DOHH2 (cell line): Measurements from ENCODE around the gene PRR18.

Experiments
- H3F3A ChIP-seq: fragments of 200-600 bp; sonication (generic), shearing (Covaris generic); 2 replicates; pipeline ENCODE4 v1.6.0; 2016; ENCODE audit warnings: antibody characterized with exemption, mild to moderate bottlenecking; ENCODE audit not compliant: control insufficient read depth, insufficient read depth
- H3K27ac ChIP-seq: fragments of 200-600 bp; sonication (generic); 2 replicates; pipeline ENCODE4 v1.5.1; 2014; ENCODE audit warnings: low read depth, mild to moderate bottlenecking, low read length, moderate library complexity
- H3K27me3 ChIP-seq: fragments of 200-600 bp; sonication (generic); 2 replicates; pipeline ENCODE4 v1.6.1; 2014; ENCODE audit warnings: mild to moderate bottlenecking, low read length, mixed read lengths; ENCODE audit not compliant: control insufficient read depth
- H3K36me3 ChIP-seq: fragments of 200-600 bp; sonication (generic); 2 replicates; pipeline ENCODE4 v1.6.1; 2014; ENCODE audit warnings: mild to moderate bottlenecking, low read length, moderate library complexity, mixed read lengths; ENCODE audit not compliant: control insufficient read depth
- H3K4me1 ChIP-seq: fragments of 200-600 bp; sonication (generic); 2 replicates; pipeline ENCODE4 v1.6.1; 2014; ENCODE audit warnings: mild to moderate bottlenecking, low read length, mixed read lengths; ENCODE audit not compliant: control insufficient read depth
- H3K4me2 ChIP-seq: fragments of 200-600 bp; sonication (generic); 2 replicates; pipeline ENCODE4 v1.6.0; 2014; ENCODE audit warnings: mild to moderate bottlenecking, low read length, moderate library complexity
- H3K4me3 ChIP-seq: fragments of 200-600 bp; sonication (generic); 2 replicates; pipeline ENCODE4 v1.5.1; 2014; ENCODE audit warnings: mild to moderate bottlenecking, low read length, mixed read lengths
- H3K79me2 ChIP-seq: fragments of 200-600 bp; sonication (generic); 2 replicates; pipeline ENCODE4 v1.6.1; 2014; ENCODE audit warnings: mild to moderate bottlenecking, low read length, mixed read lengths; ENCODE audit not compliant: control insufficient read depth
- H3K9me2 ChIP-seq: fragments of 200-600 bp; sonication (generic); replicated peaks from 2 replicates; pipeline ENCODE4 v1.6.1; 2014; ENCODE audit warnings: mild to moderate bottlenecking, low read length, mixed read lengths; ENCODE audit not compliant: control insufficient read depth
- H3K9me3 ChIP-seq: fragments of 200-600 bp; sonication (generic); 2 replicates; pipeline ENCODE4 v1.6.1; 2014; ENCODE audit warnings: antibody characterized with exemption, low read length, mixed read lengths; ENCODE audit not compliant: control insufficient read depth, insufficient read depth
- H4K20me1 ChIP-seq: fragments of 200-600 bp; sonication (generic); 2 replicates; pipeline ENCODE4 v1.6.0; 2014; ENCODE audit warnings: low read depth, mild to moderate bottlenecking, antibody characterized with exemption, low read length, moderate library complexity; ENCODE audit not compliant: control insufficient read depth, insufficient read depth
- CTCF ChIP-seq: fragments of 200-600 bp; sonication (generic); IDR thresholded peaks from one replicate; pipeline ENCODE4 v1.5.1; 2014; ENCODE audit warnings: antibody characterized with exemption, mild to moderate bottlenecking, low read depth, low read length; ENCODE audit not compliant: poor library complexity, severe bottlenecking
- EZH2phosphoT487 ChIP-seq: fragments of 200-600 bp; sonication (generic); IDR thresholded peaks from 2 replicates; pipeline ENCODE4 v1.6.1; 2017; ENCODE audit warnings: borderline replicate concordance, mild to moderate bottlenecking, antibody characterized with exemption, low read length, moderate library complexity, mixed read lengths

Gene PRR18

GRCh38 chr6:166296035-166296883, 11.9 kb downstream of the PRR18 start:
- no peaks in the 10 kb centered on the region for H3K79me2 ChIP-seq
- TF ChIP-seq CTCF (no peak), EZH2phosphoT487 (no peak)
- no peak overlapping the region for H3K4me2 ChIP-seq
- no peaks in the 10 kb centered on the region for H3K9me2 ChIP-seq
- peaks cover 20% of the 10 kb centered on the region for H3K4me1 ChIP-seq
- no peak overlapping the region for H3K27ac ChIP-seq
- no peaks in the 10 kb centered on the region for H3K36me3 ChIP-seq
- no peaks in the 10 kb centered on the region for H3K27me3 ChIP-seq
- no peaks in the 10 kb centered on the region for H3K9me3 ChIP-seq
- H3F3A ChIP-seq: no peaks in the 10 kb centered on the region; the same call in 1 of the 2 replicates
- no peaks in the 10 kb centered on the region for H4K20me1 ChIP-seq
- no peak overlapping the region for H3K4me3 ChIP-seq

- Histone ChIP-seq H3K27ac (no peak overlapping the region), H3K79me2 (no peaks in the 10 kb centered on the region), H4K20me1 (no peaks in the 10 kb centered on the region), H3K4me3 (no peak overlapping the region), H3K27me3 (no peaks in the 10 kb centered on the region), H3K4me1 (peaks cover 20% of the 10 kb centered on the region), H3K9me3 (no peaks in the 10 kb centered on the region), H3K36me3 (no peaks in the 10 kb centered on the region), H3K4me2 (no peak overlapping the region), H3K9me2 (no peaks in the 10 kb centered on the region), H3F3A (no peaks in the 10 kb centered on the region; the same call in 1 of the 2 replicates)
- TF ChIP-seq CTCF (no peak), EZH2phosphoT487 (no peak)
Measured at GRCh38 chr6:166293731-166294584, 14.2 kb downstream of the PRR18 start.

GRCh38 chr6:166289207-166290060, 18.8 kb downstream of the PRR18 start:
- TF ChIP-seq EZH2phosphoT487 (no peak), CTCF (no peak)
- no peaks in the 10 kb centered on the region for H3K9me2 ChIP-seq
- H3K36me3 ChIP-seq: no peaks in the 10 kb centered on the region
- peaks cover 27% of the 10 kb centered on the region for H3K4me1 ChIP-seq
- H3F3A ChIP-seq: peaks cover 13% of the 10 kb centered on the region
- H3K9me3 ChIP-seq: no peaks in the 10 kb centered on the region
- no peaks in the 10 kb centered on the region for H3K27me3 ChIP-seq
- H4K20me1 ChIP-seq: no peaks in the 10 kb centered on the region
- no peak overlapping the region for H3K27ac ChIP-seq
- no peak overlapping the region for H3K4me2 ChIP-seq
- H3K79me2 ChIP-seq: no peaks in the 10 kb centered on the region
- no peak overlapping the region for H3K4me3 ChIP-seq
